ENCODE results near the gene EPHA1.
A peak's percentile ranks its signal among the peaks of the same experiment; 100 is the strongest.

The EPHA1 gene

DNA sequence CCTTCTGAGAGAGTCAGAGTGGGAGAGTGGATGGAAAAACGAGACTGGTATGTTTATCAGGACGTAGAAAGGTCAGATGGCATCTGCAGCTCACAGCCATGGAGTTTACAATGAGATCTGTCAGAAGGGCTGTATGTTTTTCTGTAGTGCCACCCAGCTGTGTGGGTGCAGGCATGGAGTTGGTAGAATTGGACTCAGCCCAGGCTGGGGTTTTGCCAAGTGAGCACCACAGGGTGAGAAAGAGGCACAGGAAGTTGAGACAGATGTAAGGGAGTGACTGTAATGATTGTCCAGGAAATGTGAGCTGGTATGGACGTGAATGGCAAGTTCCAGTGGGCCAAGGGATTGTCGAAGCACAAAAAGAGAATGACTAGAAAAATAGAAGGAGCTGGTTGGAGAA is 36.6 kb downstream of the EPHA1 start:
- no peak for DNase-seq (ENCODE audit: low read depth)

DNA sequence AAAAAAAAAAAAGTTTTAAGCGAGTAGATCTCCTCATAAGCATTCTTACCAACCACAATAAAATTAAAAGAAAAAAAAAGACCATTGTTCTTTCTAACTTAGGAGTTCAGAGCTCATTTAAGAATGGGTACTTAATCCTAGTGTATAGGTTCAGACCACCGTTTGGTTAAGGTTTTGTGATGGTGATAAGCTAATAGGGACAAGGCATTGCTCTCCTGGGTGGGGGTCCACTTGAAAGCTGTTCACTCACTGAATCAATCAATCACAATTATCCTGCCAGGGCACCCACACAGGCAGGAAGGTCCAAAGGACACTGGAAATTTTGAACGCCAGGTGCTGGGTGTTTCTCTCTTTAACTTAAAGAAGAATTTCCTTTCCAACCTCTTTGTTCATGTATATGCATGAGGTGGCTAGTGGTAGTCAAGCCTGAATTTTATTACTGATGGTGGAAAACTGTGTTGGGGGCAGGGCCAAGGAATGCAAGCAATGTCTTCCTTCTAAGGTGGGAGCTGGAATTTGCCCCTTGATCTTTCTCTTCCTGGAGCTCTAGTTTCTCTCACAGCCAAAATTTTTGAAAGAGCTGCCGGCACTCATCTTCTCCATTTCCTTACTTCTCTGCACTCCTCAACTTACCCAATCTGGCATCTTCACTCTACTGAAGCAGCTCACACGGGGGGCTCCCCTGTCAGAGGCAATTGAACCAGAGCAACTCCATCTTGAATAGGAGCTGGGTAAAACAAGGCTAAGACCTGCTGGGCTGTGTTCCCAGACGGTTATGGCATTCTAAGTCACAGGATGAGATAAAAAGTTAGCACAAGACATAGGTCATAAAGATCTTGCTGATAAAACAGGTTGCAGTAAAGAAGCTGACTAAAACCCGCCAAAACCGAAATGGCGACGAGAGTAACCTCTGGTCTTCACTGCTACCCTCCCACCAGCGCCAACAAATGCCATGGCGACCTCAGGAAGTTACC is 38.7 kb downstream of the EPHA1 start:
- DNase-seq (ENCODE audit: low read depth), result no peak

- DNase-seq (ENCODE audit: low read depth), result no peak
Measured at GRCh38 chr7:143368387-143368786, 40.3 kb downstream of the EPHA1 start.

DNA sequence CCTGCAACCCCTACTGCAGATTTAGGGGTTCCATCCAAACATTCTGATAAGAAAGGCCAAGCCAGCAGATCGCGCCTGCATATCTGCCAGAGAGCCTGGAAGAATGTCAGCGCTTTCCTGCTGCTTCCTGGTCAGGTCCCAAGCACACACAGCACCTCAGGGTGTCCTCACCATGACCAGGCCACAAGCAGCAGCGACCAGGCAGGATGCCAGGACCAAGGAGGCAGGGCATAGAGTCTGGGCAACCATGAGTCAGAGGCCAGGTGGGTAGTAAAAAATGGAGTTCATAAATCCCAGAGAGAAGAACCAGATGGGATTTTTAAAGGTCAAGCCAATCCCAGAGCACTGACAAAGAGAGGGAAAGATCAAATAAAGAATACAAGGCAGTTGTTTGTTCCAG is 40.7 kb downstream of the EPHA1 start:
- no peak for DNase-seq (ENCODE audit: low read depth)

DNA sequence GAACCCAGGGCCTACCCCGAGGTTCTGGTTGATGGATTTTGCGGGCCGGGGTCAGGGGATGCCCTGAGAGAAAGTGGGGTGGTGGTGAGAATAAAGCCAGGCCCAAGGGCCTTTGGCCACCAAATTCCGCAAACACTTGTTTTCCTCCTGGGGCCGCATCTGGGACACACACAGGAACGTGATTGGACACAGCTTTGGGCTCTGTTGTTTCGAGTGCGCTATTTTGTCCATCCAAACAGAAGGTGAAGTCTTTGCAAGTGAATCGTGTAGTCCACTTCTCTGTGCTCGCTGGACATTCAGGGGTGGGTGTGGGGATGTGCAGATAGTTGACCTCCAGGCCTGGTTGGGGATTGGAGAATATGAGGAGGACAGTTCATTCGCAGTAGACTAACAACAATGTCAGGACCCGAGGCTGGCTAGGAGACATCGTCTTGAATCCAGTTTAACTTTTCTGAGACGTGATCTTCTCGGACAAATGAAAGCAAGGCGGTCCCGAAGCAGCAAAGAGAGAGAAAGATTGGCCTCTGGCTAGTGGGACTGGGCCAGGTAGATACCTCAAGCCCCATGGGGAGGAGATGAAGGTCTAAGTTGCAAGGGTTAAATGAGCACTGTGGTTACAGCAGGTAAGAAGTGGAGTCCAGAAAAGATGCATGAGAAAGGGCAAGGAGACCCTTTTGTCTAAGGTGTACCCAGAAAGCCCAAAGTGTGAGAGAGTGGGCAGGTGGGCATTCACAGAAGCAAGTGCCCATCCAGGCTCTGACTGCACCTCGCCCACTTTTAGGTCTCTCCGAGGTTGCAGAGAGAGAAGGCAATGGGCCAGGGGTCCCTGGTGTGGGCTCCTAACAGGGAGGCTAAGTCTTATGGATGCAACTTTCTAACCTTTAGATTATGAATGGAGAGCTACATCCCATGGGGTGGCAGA is 45.4 kb downstream of the EPHA1 start:
- DNase-seq (ENCODE audit: low read depth), result no peak

DNA sequence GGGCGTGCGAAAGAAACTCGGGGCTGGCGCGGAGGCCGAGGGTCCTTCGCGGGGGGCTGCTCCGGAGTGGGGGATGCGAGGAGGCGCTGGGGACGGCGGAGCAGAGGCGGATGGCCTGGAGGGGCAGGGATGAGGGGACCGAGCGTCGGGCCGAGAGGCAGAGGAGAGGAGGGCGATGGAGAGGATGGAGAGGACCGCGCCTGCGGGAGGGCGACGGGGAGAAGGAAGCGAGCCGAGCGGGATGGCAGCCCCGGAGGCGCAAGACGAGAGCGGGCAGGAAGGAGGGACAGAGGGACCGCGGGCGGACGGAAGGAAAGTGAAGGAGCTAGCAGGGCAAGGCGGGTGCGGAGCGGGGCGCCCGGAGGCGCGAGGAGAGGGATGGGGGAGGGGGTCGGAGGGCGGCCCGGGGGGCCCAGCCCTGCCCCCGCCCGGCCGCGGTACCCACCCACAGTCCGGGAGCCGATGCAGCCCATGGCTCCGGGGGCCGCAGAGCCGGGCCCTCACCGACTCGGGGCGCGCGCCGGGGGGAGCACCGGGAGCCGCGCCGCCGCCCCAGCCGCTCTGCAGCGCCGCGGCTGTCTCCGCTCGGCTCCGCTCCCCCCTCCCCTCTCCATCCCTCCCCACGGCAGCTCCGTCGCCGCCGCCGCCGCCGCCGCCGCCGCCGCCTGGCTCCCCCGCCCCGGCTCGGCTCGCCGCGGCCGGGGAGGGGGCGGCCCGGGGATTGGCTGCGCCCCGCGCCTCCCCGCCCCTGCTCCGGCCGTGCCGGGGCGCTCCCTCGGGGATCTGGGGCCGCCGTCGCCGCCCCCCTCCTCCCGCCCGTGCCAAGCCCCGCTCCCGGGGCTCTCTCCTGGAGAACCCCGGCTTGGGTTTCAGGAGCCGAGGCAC is 46.3 kb downstream of the EPHA1 start, which contains the start of gene FAM131B:
Gene FAM131B (minus strand): TSS at position 583 of the 885 bp plus-strand sequence. CDS start 110 bp downstream, at position 473.
- DNase-seq (ENCODE audit: low read depth), result no peak

- no peak for DNase-seq (ENCODE audit: low read depth)
Measured at GRCh38 chr7:143361552-143362130, 47.0 kb downstream of the EPHA1 start.

- no peak for DNase-seq (ENCODE audit: low read depth)
Measured at GRCh38 chr7:143360788-143361551, 47.7 kb downstream of the EPHA1 start.

GRCh38 chr7:143359771-143360353 is 48.8 kb downstream of the EPHA1 start:
- DNase-seq (ENCODE audit: low read depth), result no peak

DNA sequence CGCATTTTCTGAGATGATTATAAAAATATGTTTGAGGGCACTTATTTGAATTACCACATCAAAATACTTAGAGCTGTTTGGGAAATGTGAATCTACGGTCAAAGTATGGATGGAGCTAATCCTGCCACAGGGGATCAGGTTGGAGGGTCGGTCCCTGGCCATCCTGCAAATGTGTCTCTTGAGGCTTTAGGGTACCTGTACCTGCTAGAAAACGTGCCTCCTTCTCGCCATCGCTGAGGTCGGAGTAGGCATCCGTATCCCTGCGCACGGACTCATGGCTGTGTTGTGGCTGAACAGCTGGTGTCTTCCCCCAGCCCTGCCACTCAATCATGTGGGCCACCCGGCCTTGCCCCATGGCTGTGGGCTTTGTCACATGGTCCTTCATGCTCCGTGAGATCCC is 50.0 kb downstream of the EPHA1 start:
- no peak for DNase-seq (ENCODE audit: low read depth)

- no peak for DNase-seq (ENCODE audit: low read depth)
Measured at GRCh38 chr7:143356414-143357050, 52.1 kb downstream of the EPHA1 start.

DNA sequence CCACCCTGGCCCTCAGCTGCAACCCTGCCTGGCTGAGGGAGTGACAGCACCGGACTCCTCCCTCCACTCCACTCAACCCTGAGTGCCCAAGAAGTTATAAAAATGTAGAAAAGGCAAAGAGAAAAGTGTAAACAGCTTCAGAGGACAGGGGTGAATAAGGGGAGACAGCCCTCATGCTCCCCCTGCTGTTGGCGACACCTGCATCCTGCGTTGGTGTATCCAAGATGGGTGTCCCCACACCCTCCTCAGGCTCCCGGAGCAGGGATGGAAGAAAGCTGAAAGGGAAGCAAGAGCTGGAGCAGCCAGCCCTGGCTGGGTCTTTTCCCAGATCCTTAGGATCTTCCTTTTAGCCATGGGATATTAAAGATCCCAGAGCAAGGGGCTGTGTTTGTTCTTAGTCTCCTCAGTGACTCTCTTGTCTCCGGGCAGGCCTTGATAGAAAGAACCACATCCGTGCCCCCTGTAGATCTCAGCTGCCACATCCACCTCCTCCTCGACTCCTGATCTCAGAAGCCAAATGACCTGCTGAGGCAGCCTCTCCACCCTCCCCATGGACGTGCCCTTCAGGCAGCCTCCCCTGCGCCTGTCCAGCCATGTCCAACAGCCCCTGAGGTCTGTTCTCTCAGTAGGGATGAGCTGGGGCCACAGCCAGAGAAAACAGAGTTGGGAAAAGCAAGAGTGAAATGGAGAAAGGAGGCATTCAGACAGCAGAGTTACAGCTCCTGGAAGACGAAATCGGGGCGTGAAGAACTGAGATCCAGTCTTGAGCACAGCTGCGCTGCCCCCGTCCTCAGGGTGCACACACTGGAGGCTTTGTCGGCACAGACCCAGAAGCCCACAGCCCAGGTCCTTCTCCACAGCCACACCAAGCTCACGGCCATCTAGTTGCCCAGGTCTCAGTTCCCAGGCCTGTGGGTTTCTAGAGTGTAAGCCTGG is 52.9 kb downstream of the EPHA1 start:
- no peak for DNase-seq (ENCODE audit: low read depth)

DNA sequence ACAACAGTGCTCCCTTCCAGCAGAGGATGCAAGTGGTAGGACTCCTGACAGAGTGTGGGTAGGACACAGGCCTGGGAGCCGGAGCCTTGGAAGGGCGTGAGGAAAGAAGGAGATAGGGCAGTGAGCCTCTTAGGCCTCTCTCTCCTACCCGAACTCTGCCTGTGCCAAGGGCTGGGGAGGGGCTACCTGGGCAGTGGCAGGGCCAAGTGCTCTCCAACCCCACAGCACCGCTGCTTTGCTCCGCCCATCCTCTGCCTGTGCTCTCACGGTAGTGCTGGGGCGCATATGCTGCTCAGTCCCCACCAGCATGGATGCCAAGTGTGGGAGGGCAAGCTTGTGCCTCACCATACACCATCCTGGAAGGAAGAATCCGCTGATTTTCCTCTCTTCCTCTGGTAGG is 53.7 kb downstream of the EPHA1 start:
- no peak for DNase-seq (ENCODE audit: low read depth)

- DNase-seq (ENCODE audit: low read depth), result no peak
Measured at GRCh38 chr7:143354376-143354775, 54.3 kb downstream of the EPHA1 start.

DNA sequence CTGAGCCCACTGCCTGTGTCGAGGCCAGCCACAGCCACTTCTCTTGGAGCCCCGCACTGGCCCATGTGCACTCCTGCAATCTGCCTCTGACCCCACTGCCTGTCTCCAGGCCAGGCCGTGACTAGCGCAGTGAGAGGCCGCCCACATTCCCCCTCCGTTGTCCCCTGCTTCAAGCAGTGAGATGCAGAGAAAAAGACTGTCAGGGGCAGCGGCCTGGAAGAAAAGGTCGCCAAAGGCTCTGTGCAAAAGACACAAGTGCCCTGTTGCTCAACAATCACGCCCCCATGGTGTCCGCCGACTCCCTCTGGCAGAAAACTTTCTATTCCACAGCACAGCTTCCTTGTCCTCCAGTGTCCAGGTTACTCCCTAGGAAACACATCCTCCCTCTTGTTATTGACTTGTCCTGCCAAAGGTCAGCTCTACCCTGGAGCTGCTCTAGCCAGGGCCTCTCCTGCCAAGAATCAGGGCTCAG is 56.1 kb downstream of the EPHA1 start:
- DNase-seq (ENCODE audit: low read depth), result no peak

DNA sequence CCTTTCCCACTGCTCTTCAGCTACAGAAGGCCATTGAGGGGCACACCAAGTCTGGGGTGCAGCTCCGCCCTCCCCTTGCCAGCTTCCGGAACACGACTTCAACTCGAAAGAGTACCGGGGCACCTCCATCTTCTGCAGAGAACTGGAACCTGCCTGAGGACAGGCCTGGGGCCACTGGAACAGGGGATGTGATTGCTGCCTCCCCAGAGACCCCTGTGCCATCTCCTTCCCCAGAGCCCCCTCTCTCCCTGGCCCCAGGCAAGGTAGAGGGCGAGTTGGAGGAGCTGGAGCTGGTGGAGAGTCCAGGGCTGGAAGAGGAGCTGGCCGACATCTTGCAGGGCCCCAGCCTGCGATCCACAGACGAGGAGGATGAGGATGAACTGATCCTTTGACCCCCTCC is 57.1 kb downstream of the EPHA1 start:
- DNase-seq (ENCODE audit: low read depth), result no peak

- peak; percentile 17 for DNase-seq (ENCODE audit: low read depth)
Measured at GRCh38 chr7:143351060-143351459, 57.6 kb downstream of the EPHA1 start.

DNA sequence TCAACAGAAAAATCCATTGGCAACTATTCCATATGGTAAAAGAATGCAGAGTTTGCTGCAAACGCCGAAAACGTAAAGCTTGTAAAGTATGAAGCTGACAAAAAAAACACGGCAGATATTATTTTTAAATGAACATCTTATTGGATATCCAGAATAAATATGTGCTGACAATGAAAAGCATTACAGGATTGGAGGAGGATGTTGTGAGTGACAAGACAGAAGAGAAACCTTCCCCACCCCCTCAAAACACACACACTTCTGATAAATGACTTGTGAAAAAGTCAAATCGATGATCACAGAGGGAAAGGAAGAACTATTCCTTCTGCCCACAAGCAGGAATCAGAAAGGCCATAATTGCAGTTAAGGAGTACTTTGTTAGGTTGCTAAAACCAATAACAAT is 60.7 kb downstream of the EPHA1 start:
- no peak for DNase-seq (ENCODE audit: low read depth)

Data from iris pigment epithelial cell (primary cell).